Epidermal melanocyte (primary cell): ENCODE measurements around the gene OR4A5.
"Not testable (repeated sequence)": the region's sequence is repeated elsewhere in the genome, so short reads cannot be mapped to it uniquely, and the experiment has no call there.

Experiments
- DNase-seq: peaks from one replicate; pipeline ENCODE4 v3.0.0; 2011; ENCODE audit warnings: low spot score; ENCODE audit not compliant: insufficient read length

OR4A5 gene, protein sequence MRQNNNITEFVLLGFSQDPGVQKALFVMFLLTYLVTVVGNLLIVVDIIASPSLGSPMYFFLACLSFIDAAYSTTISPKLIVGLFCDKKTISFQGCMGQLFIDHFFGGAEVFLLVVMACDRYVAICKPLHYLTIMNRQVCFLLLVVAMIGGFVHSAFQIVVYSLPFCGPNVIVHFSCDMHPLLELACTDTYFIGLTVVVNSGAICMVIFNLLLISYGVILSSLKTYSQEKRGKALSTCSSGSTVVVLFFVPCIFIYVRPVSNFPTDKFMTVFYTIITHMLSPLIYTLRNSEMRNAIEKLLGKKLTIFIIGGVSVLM

GRCh38 chr11:54706532-54706931 is at the start of gene OR4A5:
OR4A5 (plus strand) TSS chr11:54706832; CDS start chr11:54706885, 53 bp downstream.
- not testable (repeated sequence) for DNase-seq

DNA sequence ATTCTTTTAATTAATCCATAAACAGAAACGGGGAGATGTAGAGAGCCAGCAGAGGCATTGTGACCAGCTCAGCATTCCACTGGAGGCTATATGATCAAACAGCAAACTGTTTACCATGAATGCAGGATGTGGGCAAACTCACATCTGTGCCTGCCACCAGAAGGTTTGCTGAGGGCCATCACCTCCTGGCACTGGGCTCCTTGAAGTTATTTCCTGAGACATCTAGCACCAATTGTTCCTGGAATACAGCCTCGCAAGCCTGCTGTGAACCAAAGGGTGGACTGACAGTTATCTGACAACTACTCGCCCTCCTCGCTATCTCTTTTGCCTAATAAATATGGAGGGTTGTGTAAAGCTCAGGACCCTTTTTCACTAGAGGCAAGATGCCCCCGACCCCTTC is 13.5 kb downstream of the OR4A5 start:
- DNase-seq: not testable (repeated sequence)
